HepG2 (cell line): ENCODE results near the gene FAM110D. TPM values are rescaled to one million over a fixed set of nuclear protein-coding genes. Genes with fewer than 3 reads are reported as not detected.

ENCODE experiments used
- ATAC-seq: fragments of 200-7000 bp; cut with Tn5 transposase; 3 replicates; pipeline ENCODE4 v1.9.1; 2020; ENCODE audit warnings: mild to moderate bottlenecking, moderate library complexity
- BruUV-seq: library from RNA; stranded (reverse); fragments of 400-500 nt; replicated peaks from 2 replicates; lab custom pipeline; 2021; lab: Mats Ljungman, UMichigan
- CTCF ChIA-PET: fragments of 300-600 bp; formaldehyde crosslinking; extraction: SDS; loops from one replicate; lab custom pipeline; 2021; ENCODE audit warnings: low total read pairs, inconsistent platforms, low intra/inter-chr PET ratio; lab: Yijun Ruan, JAX
- POLR2A ChIA-PET: fragments of 350-600 bp; sonication (Branson Sonifier 250); formaldehyde crosslinking; loops from one replicate; lab custom pipeline; 2020; ENCODE audit warnings: antibody characterized with exemption, inconsistent platforms; lab: Yijun Ruan, JAX
- DNase-seq: peaks from one replicate; pipeline ENCODE4 v3.0.0-alpha.2; 2015; ENCODE audit warnings: low spot score
- FAIRE-seq: peaks from 3 replicates; lab custom pipeline; 2011; peaks lifted over from hg19 to GRCh38; lab: Jason Lieb, UNC
- H2AFZ ChIP-seq: one replicate; pipeline ENCODE4 v1.6.1; 2011; ENCODE audit warnings: low read length, inconsistent platforms
- H3K27ac ChIP-seq: fragments of 300-600 bp; 3 replicates; pipeline ENCODE4 v1.8.0; 2011; ENCODE audit warnings: mixed run types, mild to moderate bottlenecking, mixed read lengths, low read length, inconsistent platforms; ENCODE audit not compliant: insufficient read depth; ENCODE audit errors: extremely low read length
- H3K27me3 ChIP-seq, 2 experiments: fragments of 200-600 bp in 1 of 2; 2 replicates in 1 of 2; 3 replicates in 1 of 2; pipeline versions ENCODE4 v1.6.0 to v1.8.0; 2011; ENCODE audit warnings: low read length in 2 of 2, mild to moderate bottlenecking in 2 of 2, moderate library complexity in 2 of 2, inconsistent platforms in 1 of 2; ENCODE audit not compliant: insufficient read depth in 2 of 2, control insufficient read depth in 1 of 2
- H3K36me3 ChIP-seq, 2 experiments: fragments of 200-600 bp in 1 of 2; replicated peaks in 1 of 2; 2 replicates in 1 of 2; 3 replicates in 1 of 2; pipeline versions ENCODE4 v1.5.1 to v1.8.0; 2011; ENCODE audit warnings: low read length in 2 of 2, inconsistent platforms in 1 of 2; ENCODE audit not compliant: insufficient read depth in 2 of 2, control insufficient read depth in 1 of 2
- H3K4me1 ChIP-seq: 2 replicates; pipeline ENCODE4 v1.5.1; 2012; ENCODE audit warnings: low read length, inconsistent platforms; ENCODE audit not compliant: insufficient read depth
- H3K4me2 ChIP-seq: 2 replicates; pipeline ENCODE4 v1.6.0; 2011; ENCODE audit warnings: low read depth, low read length, inconsistent platforms
- H3K4me3 ChIP-seq, 3 experiments: fragments of 200-600 bp in 1 of 3; sonication (generic), shearing (Covaris generic) in 1 of 3; replicated peaks in 1 of 3; 2 replicates each; pipeline ENCODE4 v1.5.1; 2011 to 2016; ENCODE audit warnings: low read length in 3 of 3, inconsistent platforms in 2 of 3, low read depth in 2 of 3, mild to moderate bottlenecking in 2 of 3, control low read depth in 1 of 3, mixed read lengths in 1 of 3; ENCODE audit not compliant: insufficient read depth in 1 of 3
- H3K79me2 ChIP-seq: one replicate; pipeline ENCODE4 v1.6.1; 2011; ENCODE audit warnings: low read length, inconsistent platforms; ENCODE audit not compliant: insufficient read depth
- H3K9ac ChIP-seq: 2 replicates; pipeline ENCODE4 v1.6.0; 2011; ENCODE audit warnings: mild to moderate bottlenecking, low read depth, low read length, inconsistent platforms; ENCODE audit not compliant: insufficient read depth
- H3K9me3 ChIP-seq: 2 replicates; pipeline ENCODE4 v1.5.1; 2012; ENCODE audit warnings: mild to moderate bottlenecking, low read length
- H4K20me1 ChIP-seq: 2 replicates; pipeline ENCODE4 v1.6.0; 2011; ENCODE audit warnings: inconsistent platforms, mild to moderate bottlenecking, low read length, moderate library complexity; ENCODE audit not compliant: insufficient read depth
- HOXA9 ChIP-seq: sonication (generic); formaldehyde crosslinking; IDR thresholded peaks from 2 replicates; pipeline ENCODE4 v1.8.1; 2022; ENCODE audit warnings: missing genetic modification reagents, mild to moderate bottlenecking, moderate library complexity, borderline replicate concordance
- MED1 ChIP-seq: sonication (generic); formaldehyde crosslinking; IDR thresholded peaks from 2 replicates; pipeline ENCODE4 v1.4.0; 2020; ENCODE audit warnings: missing genetic modification reagents
- PPARG ChIP-seq: conservative IDR thresholded peaks from 2 replicates; pipeline ENCODE4 v1.6.1; 2016; ENCODE audit warnings: missing biosample characterization, missing genetic modification reagents
- PRDM10 ChIP-seq: sonication (generic); formaldehyde crosslinking; IDR thresholded peaks from 2 replicates; pipeline ENCODE4 v1.4.0; 2020; ENCODE audit warnings: low read depth, missing genetic modification reagents
- TBL1XR1 ChIP-seq: fragments of 150-350 bp; IDR thresholded peaks from 2 replicates; pipeline ENCODE4 v1.6.1; 2014; ENCODE audit warnings: borderline replicate concordance, low read length; ENCODE audit not compliant: partially characterized antibody
- ZFP37 ChIP-seq: sonication (generic); formaldehyde crosslinking; IDR thresholded peaks from 2 replicates; pipeline ENCODE4 v1.4.0; 2020; ENCODE audit warnings: missing genetic modification reagents, borderline replicate concordance
- ZFYVE20 ChIP-seq: sonication (generic); formaldehyde crosslinking; IDR thresholded peaks from 2 replicates; pipeline ENCODE4 v1.8.0; 2023; ENCODE audit warnings: low read depth, mild to moderate bottlenecking, moderate library complexity, missing genetic modification reagents, borderline replicate concordance
- ZNF441 ChIP-seq: sonication (generic); formaldehyde crosslinking; IDR thresholded peaks from 2 replicates; pipeline ENCODE4 v1.7.0; 2021; ENCODE audit warnings: missing genetic modification reagents, borderline replicate concordance
- ZNF75D ChIP-seq: sonication (generic); formaldehyde crosslinking; IDR thresholded peaks from 2 replicates; pipeline ENCODE4 v1.8.1; 2023; ENCODE audit warnings: missing genetic modification reagents, mild to moderate bottlenecking, borderline replicate concordance
- WGBS: methylation state at CpG from one replicate; pipeline ENCODE4 v1.1.6; 2017; ENCODE audit warnings: low lambda C conversion rate; 5-methylcytosine and 5-hydroxymethylcytosine counted together
- in situ Hi-C: cut with HindIII; loops from 2 replicates; pipeline ENCODE4 v1.10.0; 2017; ENCODE audit warnings: low pct_unique_long_range_greater_than_20kb; ENCODE audit not compliant: extremely low pct_ligation_motif_present
- intact Hi-C: fragments of 100-400 bp; cut with micrococcal nuclease; formaldehyde crosslinking; loops from one replicate; pipeline ENCODE4 v1.10.0; 2022; ENCODE audit not compliant: unreplicated experiment
- polyA plus RNA-seq, 8 experiments: library from polyadenylated mRNA; depleted of rRNA in 3 of 8; stranded (reverse) in 7 of 8; unstranded in 1 of 8; fragments of >200 nt; fragmentation: Illumina TruSeq in 4 of 8; extraction: Trizol in 4 of 8; gene quantifications; 2 replicates each; pipeline versions ENCODE4 v1.2.1 to v1.2.3, GENCODE V29; 2011 to 2016; ENCODE audit warnings: low read depth in 4 of 8, missing spikeins in 1 of 8, mixed read lengths in 1 of 8; ENCODE audit not compliant: insufficient read depth in 1 of 8
- total RNA-seq, 5 experiments: library from RNA; depleted of rRNA; stranded (reverse); fragments of >200 nt; fragmentation: Illumina TruSeq; extraction: Trizol; gene quantifications; 2 replicates each; pipeline ENCODE4 v1.2.3, GENCODE V29; 2016; ENCODE audit warnings: low read depth in 1 of 5

The FAM110D gene
- total and polyA plus RNA-seq, 2 of the 13 experiments (the other 11 are each of a cell fraction or from before 2014, with no cell fraction given), result not detected

GRCh38 chr1:26153966-26154532 is 4.8 kb upstream of the FAM110D start (continued):
- TF ChIP-seq PRDM10 (CRISPR knock-in tag), result no peak
- TF ChIP-seq ZFYVE20, result no peak
- TF ChIP-seq ZNF75D (CRISPR knock-in tag), result no peak
- no peak for TF ChIP-seq PPARG

- WGBS, result 50% methylated on average over 7 of the region's 9 CpGs
- in situ Hi-C loops (loop anchor here (10.0 kb wide), 1 partner anchor 50 kb away; no protein-coding TSS in a partner anchor), intact Hi-C loops (no loop called here)
- ATAC-seq, result no peak
- no peaks in the 10 kb centered on the region for H4K20me1 ChIP-seq
- CTCF ChIA-PET, result no interaction called here
- H3K9ac ChIP-seq, result no peak overlapping the region
- H3K27me3 ChIP-seq, result peaks cover 10 to 48% of the 10 kb centered on the region in 2 experiments; a peak in 3 of 5 replicates
- POLR2A ChIA-PET, result no interaction called here
- FAIRE-seq, result no peak
- no peak overlapping the region for H3K4me2 ChIP-seq
- no TSS peak for BruUV-seq
- no peak overlapping the region for H3K27ac ChIP-seq
- DNase-seq, result no peak
- H2AFZ ChIP-seq, result no peak overlapping the region
- H3K79me2 ChIP-seq, result no peaks in the 10 kb centered on the region
- no peaks in the 10 kb centered on the region for H3K36me3 ChIP-seq
- H3K4me3 ChIP-seq, result no peak overlapping the region
- H3K9me3 ChIP-seq, result no peaks in the 10 kb centered on the region
- TF ChIP-seq HOXA9 (CRISPR knock-in tag), result no peak
- no peak for TF ChIP-seq MED1 (CRISPR knock-in tag)
- no peak for TF ChIP-seq ZFP37
- no peak for TF ChIP-seq ZNF441 (CRISPR knock-in tag)
- TF ChIP-seq TBL1XR1, result no peak
- peaks cover 17% of the 10 kb centered on the region for H3K4me1 ChIP-seq
Observed at GRCh38 chr1:26154750-26155149, 4.1 kb upstream of the FAM110D start.
